Natural killer cell (primary cell): ENCODE measurements around the gene PTPRM. TPM values are rescaled to one million over a fixed set of nuclear protein-coding genes. Genes with fewer than 3 reads are reported as not detected.

Experiments used
- ATAC-seq, 3 donors: fragments of 150-1000 bp in 2 of 3; fragments of 200-7000 bp in 1 of 3; cut with Tn5 transposase; 1 replicate in 1 of 3; 2 replicates in 2 of 3; pipeline ENCODE4 v1.10.0; 2021; ENCODE audit warnings: mild to moderate bottlenecking in 2 of 3, moderate library complexity in 2 of 3
- DNase-seq, 2 donors: peaks; one replicate each; pipeline versions ENCODE4 v3.0.0 to v3.0.0-alpha.2; 2013 to 2021; ENCODE audit warnings: mixed read lengths in 1 of 2
- H3K27ac ChIP-seq: one replicate; pipeline ENCODE4 v1.5.1; 2013; ENCODE audit warnings: mild to moderate bottlenecking, low read length
- H3K27me3 ChIP-seq: one replicate; pipeline ENCODE4 v1.6.1; 2013; ENCODE audit warnings: low read length; ENCODE audit not compliant: control insufficient read depth, insufficient read depth
- H3K36me3 ChIP-seq: one replicate; pipeline ENCODE4 v1.6.1; 2013; ENCODE audit warnings: low read length; ENCODE audit not compliant: control insufficient read depth, insufficient read depth
- H3K4me1 ChIP-seq: one replicate; pipeline ENCODE4 v1.6.1; 2013; ENCODE audit warnings: low read length; ENCODE audit not compliant: control insufficient read depth, insufficient read depth
- H3K4me3 ChIP-seq: one replicate; pipeline ENCODE4 v1.5.1; 2013; ENCODE audit warnings: low read length
- H3K9me3 ChIP-seq: one replicate; pipeline ENCODE4 v1.6.1; 2013; ENCODE audit warnings: low read length; ENCODE audit not compliant: control insufficient read depth, insufficient read depth
- H3K27ac Mint-ChIP-seq, 2 donors: one replicate each; pipeline ENCODE4 v1.8.0; 2022; ENCODE audit warnings: mild to moderate bottlenecking in 2 of 2, mixed read lengths in 2 of 2, moderate library complexity in 1 of 2
- H3K27me3 Mint-ChIP-seq, 2 donors: one replicate each; pipeline ENCODE4 v1.8.0; 2022; ENCODE audit warnings: low read depth in 2 of 2, mixed read lengths in 2 of 2
- H3K36me3 Mint-ChIP-seq: one replicate; pipeline ENCODE4 v1.8.0; 2022; ENCODE audit warnings: mixed read lengths
- H3K4me1 Mint-ChIP-seq, 2 donors: one replicate each; pipeline ENCODE4 v1.8.0; 2022; ENCODE audit warnings: mixed read lengths in 2 of 2
- H3K4me3 Mint-ChIP-seq: one replicate; pipeline ENCODE4 v1.8.0; 2022; ENCODE audit warnings: mild to moderate bottlenecking, moderate library complexity, mixed read lengths
- H3K9me3 Mint-ChIP-seq, 2 donors: one replicate each; pipeline ENCODE4 v1.8.0; 2022; ENCODE audit warnings: mixed read lengths in 2 of 2
- CTCF ChIP-seq: fragments of 200-600 bp; IDR thresholded peaks from one replicate; pipeline ENCODE4 v1.8.0; 2022; ENCODE audit warnings: antibody characterized with exemption
- WGBS: methylation state at CpG from one replicate; pipeline ENCODE4 v1.1.7; 2013; ENCODE audit warnings: missing lambda C conversion rate; ENCODE audit not compliant: insufficient coverage; 5-methylcytosine and 5-hydroxymethylcytosine counted together
- intact Hi-C: fragments of 100-400 bp; cut with micrococcal nuclease; formaldehyde crosslinking; loops from one replicate; pipeline ENCODE4 v1.14.2; 2022
- total RNA-seq, 4 donors: library from RNA; stranded (reverse); fragments of 120-200 nt in 1 of 4; gene quantifications; one replicate each; pipeline versions ENCODE4 v1.2.3 to v1.2.4, GENCODE V29; 2013 to 2022

PTPRM gene
- total RNA-seq, 3 donors from 2014 or later (not counting 1 experiment from before 2014, with no cell fraction given) = 5.0 to 13.2 (median 12.1) TPM

GRCh38 chr18:8169722-8170121, 602.6 kb downstream of the PTPRM start:
- H3K4me3 ChIP-seq = no peak overlapping the region
- H3K36me3 ChIP-seq = no peaks in the 10 kb centered on the region
- no peaks in the 10 kb centered on the region for H3K9me3 ChIP-seq
- WGBS = 100% methylated on average over 1 of the region's 1 CpG
- H3K36me3 Mint-ChIP-seq = no peaks in the 10 kb centered on the region
- H3K4me3 Mint-ChIP-seq = no peak overlapping the region
- H3K9me3 Mint-ChIP-seq = peaks cover 0 to 2% of the 10 kb centered on the region in 2 donors
- H3K27me3 Mint-ChIP-seq = no peaks in the 10 kb centered on the region
- intact Hi-C loops = no loop called here
- H3K27ac Mint-ChIP-seq = no peak overlapping the region
- H3K27me3 ChIP-seq = no peaks in the 10 kb centered on the region
- no peaks in the 10 kb centered on the region for H3K4me1 ChIP-seq
- TF ChIP-seq CTCF = no peak
- no peaks in the 10 kb centered on the region for H3K4me1 Mint-ChIP-seq
- ATAC-seq (no peak), DNase-seq (no peak)
- H3K27ac ChIP-seq = no peak overlapping the region

DNA sequence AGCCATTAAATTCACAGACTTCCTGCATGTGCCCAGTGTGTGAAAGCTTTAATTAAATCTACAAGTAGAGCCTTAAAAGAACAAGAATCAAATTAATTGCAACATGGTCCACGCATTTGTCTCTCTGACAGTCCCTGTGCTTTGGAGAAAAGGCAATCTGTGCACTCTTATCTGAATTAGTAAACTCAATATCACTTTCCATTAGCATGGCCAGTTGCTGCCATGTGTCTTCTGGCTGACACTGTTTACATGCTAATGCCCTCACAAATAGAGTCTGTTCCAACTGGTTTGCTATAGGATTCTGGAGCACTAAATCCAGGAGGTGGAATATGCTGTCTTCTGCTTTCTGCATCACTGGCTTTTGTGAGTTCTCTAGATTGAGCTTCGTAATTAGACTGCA, 607.7 kb downstream of the PTPRM start:
- H3K36me3 ChIP-seq = no peaks in the 10 kb centered on the region
- DNase-seq = no peak
- H3K9me3 ChIP-seq = no peaks in the 10 kb centered on the region
- H3K4me3 ChIP-seq = no peak overlapping the region
- H3K4me1 ChIP-seq = no peaks in the 10 kb centered on the region
- Mint-ChIP-seq H3K4me1 (no peaks in the 10 kb centered on the region), H3K36me3 (no peaks in the 10 kb centered on the region), H3K9me3 (peaks cover under 1 to 2% of the 10 kb centered on the region in 2 donors), H3K27me3 (no peaks in the 10 kb centered on the region), H3K4me3 (no peak overlapping the region), H3K27ac (no peak overlapping the region)
- 77% methylated on average over 1 of the region's 2 CpGs for WGBS
- intact Hi-C loops = no loop called here
- H3K27me3 ChIP-seq = no peaks in the 10 kb centered on the region
- no peak for TF ChIP-seq CTCF
- ATAC-seq = no peak
- H3K27ac ChIP-seq = no peak overlapping the region

GRCh38 chr18:8175501-8176061, 608.5 kb downstream of the PTPRM start:
- Histone ChIP-seq H3K4me1 (no peaks in the 10 kb centered on the region), H3K9me3 (no peaks in the 10 kb centered on the region), H3K27ac (no peak overlapping the region), H3K36me3 (no peaks in the 10 kb centered on the region), H3K27me3 (no peaks in the 10 kb centered on the region), H3K4me3 (no peak overlapping the region)
- Mint-ChIP-seq H3K27ac (no peak overlapping the region), H3K4me3 (no peak overlapping the region), H3K36me3 (no peaks in the 10 kb centered on the region), H3K9me3 (peaks cover 2 to 4% of the 10 kb centered on the region in 2 donors), H3K4me1 (no peaks in the 10 kb centered on the region), H3K27me3 (no peaks in the 10 kb centered on the region)
- ATAC-seq (no peak), DNase-seq (no peak)
- intact Hi-C loops = no loop called here
- TF ChIP-seq CTCF = no peak
- whole genome bisulfite sequencing = 86% methylated on average over 6 of the region's 7 CpGs

DNA sequence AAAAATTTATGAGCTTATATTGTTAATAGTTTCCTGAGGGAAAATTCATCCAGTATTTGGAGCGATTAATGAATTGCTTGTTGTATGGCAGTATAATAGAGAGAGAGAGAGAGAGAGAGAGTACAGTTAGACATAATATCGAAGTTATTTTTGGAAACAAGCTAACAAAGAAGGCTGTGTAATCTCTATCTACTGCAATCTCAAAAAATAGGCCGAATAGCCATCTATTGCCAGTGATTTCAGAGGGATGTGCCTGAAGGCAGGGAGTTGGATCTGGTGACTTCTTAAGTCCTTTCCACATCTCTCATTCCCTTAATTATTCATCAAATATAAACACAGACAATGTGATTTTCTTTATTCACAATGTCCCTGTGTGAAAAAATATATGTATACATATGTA, 609.0 kb downstream of the PTPRM start:
- Mint-ChIP-seq H3K36me3 (no peaks in the 10 kb centered on the region), H3K4me3 (no peak overlapping the region), H3K4me1 (no peaks in the 10 kb centered on the region), H3K27ac (no peak overlapping the region), H3K27me3 (no peaks in the 10 kb centered on the region), H3K9me3 (peaks cover 2 to 4% of the 10 kb centered on the region in 2 donors)
- no peak overlapping the region for H3K27ac ChIP-seq
- H3K36me3 ChIP-seq = no peaks in the 10 kb centered on the region
- ATAC-seq (no peak), DNase-seq (no peak)
- intact Hi-C loops = no loop called here
- H3K4me1 ChIP-seq = no peaks in the 10 kb centered on the region
- no peaks in the 10 kb centered on the region for H3K27me3 ChIP-seq
- H3K9me3 ChIP-seq = no peaks in the 10 kb centered on the region
- no peak for TF ChIP-seq CTCF
- WGBS = 95% methylated on average over 2 of the region's 3 CpGs
- no peak overlapping the region for H3K4me3 ChIP-seq
